Psoas muscle (tissue), 8 donors: ENCODE data around the gene PIEZO1. TPM values are rescaled to one million over a fixed set of nuclear protein-coding genes. Genes with fewer than 3 reads are reported as not detected.

Experiments
- ATAC-seq, 4 donors: fragments of 200-7000 bp; cut with Tn5 transposase; one replicate each; pipeline ENCODE4 v1.9.1; 2020; ENCODE audit warnings: moderate library complexity in 3 of 4, mild to moderate bottlenecking in 2 of 4
- DNase-seq, 2 donors: peaks; one replicate each; pipeline ENCODE4 v3.0.0-alpha.2; 2020
- H3K27ac ChIP-seq: fragments of 200-600 bp; one replicate; pipeline ENCODE4 v1.8.0; 2022
- H3K27me3 ChIP-seq, 3 donors: fragments of 200-600 bp in 1 of 3; one replicate each; pipeline versions ENCODE4 v1.6.1 to v1.8.0; 2013 to 2022; ENCODE audit warnings: low read length in 2 of 3, mild to moderate bottlenecking in 2 of 3, moderate library complexity in 1 of 3; ENCODE audit not compliant: insufficient read depth in 3 of 3
- H3K36me3 ChIP-seq, 2 donors: fragments of 200-600 bp in 1 of 2; one replicate each; pipeline versions ENCODE4 v1.6.1 to v1.8.0; 2013 to 2022; ENCODE audit warnings: low read depth in 1 of 2, mild to moderate bottlenecking in 1 of 2, moderate library complexity in 1 of 2; ENCODE audit not compliant: insufficient read depth in 1 of 2
- H3K4me1 ChIP-seq: fragments of 200-600 bp; one replicate; pipeline ENCODE4 v1.8.0; 2022
- H3K4me3 ChIP-seq: fragments of 200-600 bp; one replicate; pipeline ENCODE4 v1.8.0; 2022; ENCODE audit warnings: mild to moderate bottlenecking
- H3K9me3 ChIP-seq: fragments of 200-600 bp; one replicate; pipeline ENCODE4 v1.8.0; 2022
- WGBS, 3 donors: extraction: QIAGEN DNeasy Blood & Tissue Kit; methylation state at CpG; one replicate each; pipeline versions ENCODE4 v1.1.6 to v1.1.7; 2013; 5-methylcytosine and 5-hydroxymethylcytosine counted together
- intact Hi-C, 2 donors: fragments of 100-400 bp; cut with DNase I; formaldehyde crosslinking; loops; one replicate each; pipeline versions ENCODE4 v1.11.0 to v1.14.2; 2022
- polyA plus RNA-seq, 3 donors: library from polyadenylated mRNA; stranded (reverse); fragments of 200-250 nt; gene quantifications; one replicate each; pipeline ENCODE4 v1.2.3, GENCODE V29; 2013
- total RNA-seq, 4 donors: library from RNA; stranded (reverse); fragmentation: NEBNext Ultra II Directional in 2 of 4; extraction: Animal tissue kit (Norgen Biotek cat#: 25700) in 2 of 4; gene quantifications; one replicate each; pipeline versions ENCODE4 v1.2.1 to v1.2.4, GENCODE V29; 2021 to 2023
- TF ChIP-seq, protein P1 (sequence below): fragments of 200-600 bp; IDR thresholded peaks from one replicate; pipeline ENCODE4 v1.8.0; 2022; ENCODE audit warnings: antibody characterized with exemption
- donor health status: healthy with polysubstance abuse.
- donor health status: DM: no; HTN: no; CAD: no; lungs with moderate emphysema.
- donor health status: Bipolar disorder and iron deficiency.
- donor health status: healthy.
- donor health status: DM: yes; HTN: yes; CAD: no.
- donor health status: DM: no; HTN: no; CAD: no.
- donor health status: DM: no; HTN: no; CAD: no.
- donor health status: DM: yes; HTN: yes; CAD: no.

Gene PIEZO1
- total and polyA plus RNA-seq, 7 donors = 7.2 to 26.8 (median 10.2) TPM

GRCh38 chr16:88805887-88806393, 20.9 kb upstream of the PIEZO1 start:
- DNase-seq (peak in 1 of 2 donors; percentile 50), ATAC-seq (no peak)
- Histone ChIP-seq H3K27ac (no peak overlapping the region), H3K36me3 (peaks cover 6 to 25% of the 10 kb centered on the region in 2 donors), H3K9me3 (no peaks in the 10 kb centered on the region), H3K27me3 (peaks cover 0 to 6% (median 0%) of the 10 kb centered on the region in 3 donors), H3K4me3 (no peak overlapping the region), H3K4me1 (peaks cover 11% of the 10 kb centered on the region)
- intact Hi-C loops = no loop called here
- TF ChIP-seq, protein P1, sequence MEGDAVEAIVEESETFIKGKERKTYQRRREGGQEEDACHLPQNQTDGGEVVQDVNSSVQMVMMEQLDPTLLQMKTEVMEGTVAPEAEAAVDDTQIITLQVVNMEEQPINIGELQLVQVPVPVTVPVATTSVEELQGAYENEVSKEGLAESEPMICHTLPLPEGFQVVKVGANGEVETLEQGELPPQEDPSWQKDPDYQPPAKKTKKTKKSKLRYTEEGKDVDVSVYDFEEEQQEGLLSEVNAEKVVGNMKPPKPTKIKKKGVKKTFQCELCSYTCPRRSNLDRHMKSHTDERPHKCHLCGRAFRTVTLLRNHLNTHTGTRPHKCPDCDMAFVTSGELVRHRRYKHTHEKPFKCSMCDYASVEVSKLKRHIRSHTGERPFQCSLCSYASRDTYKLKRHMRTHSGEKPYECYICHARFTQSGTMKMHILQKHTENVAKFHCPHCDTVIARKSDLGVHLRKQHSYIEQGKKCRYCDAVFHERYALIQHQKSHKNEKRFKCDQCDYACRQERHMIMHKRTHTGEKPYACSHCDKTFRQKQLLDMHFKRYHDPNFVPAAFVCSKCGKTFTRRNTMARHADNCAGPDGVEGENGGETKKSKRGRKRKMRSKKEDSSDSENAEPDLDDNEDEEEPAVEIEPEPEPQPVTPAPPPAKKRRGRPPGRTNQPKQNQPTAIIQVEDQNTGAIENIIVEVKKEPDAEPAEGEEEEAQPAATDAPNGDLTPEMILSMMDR = no peak
- 87 to 89% (median 89%) methylated on average over 17 to 21 of the region's 21 CpGs for whole genome bisulfite sequencing, 3 donors

DNA sequence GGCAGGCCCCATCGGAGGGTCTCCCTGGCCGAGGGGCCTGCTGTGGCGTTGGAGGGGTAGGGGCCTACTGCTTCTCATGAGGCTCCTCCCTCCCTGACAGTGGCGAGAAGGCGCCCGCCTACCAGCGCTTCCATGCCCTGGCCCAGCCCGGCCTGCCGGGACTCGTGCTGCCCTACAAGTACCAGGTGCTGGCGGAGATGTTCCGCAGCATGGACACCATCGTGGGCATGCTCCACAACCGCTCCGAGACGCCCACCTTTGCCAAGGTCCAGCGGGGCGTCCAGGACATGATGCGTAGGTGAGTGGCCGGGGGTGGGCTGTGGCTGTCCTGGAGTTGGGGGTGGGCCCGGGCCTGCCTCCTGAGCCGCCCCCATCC, 20.3 kb upstream of the PIEZO1 start:
- 87 to 91% (median 88%) methylated on average over 21 to 22 of the region's 22 CpGs for WGBS, 3 donors
- Histone ChIP-seq H3K4me3 (no peak overlapping the region), H3K27ac (no peak overlapping the region), H3K36me3 (peaks cover 6 to 25% of the 10 kb centered on the region in 2 donors), H3K9me3 (no peaks in the 10 kb centered on the region), H3K4me1 (peaks cover 6% of the 10 kb centered on the region), H3K27me3 (peaks cover 0 to 6% (median 0%) of the 10 kb centered on the region in 3 donors)
- TF ChIP-seq, protein P1 = no peak
- DNase-seq (peak in 1 of 2 donors; percentile 53), ATAC-seq (no peak)
- intact Hi-C loops = no loop called here

- H3K4me1 ChIP-seq = no peaks in the 10 kb centered on the region
- peaks cover 0 to 6% (median 0%) of the 10 kb centered on the region in 3 donors for H3K27me3 ChIP-seq
- peaks cover 0 to 20% of the 10 kb centered on the region in 2 donors for H3K36me3 ChIP-seq
- H3K9me3 ChIP-seq = no peaks in the 10 kb centered on the region
- H3K27ac ChIP-seq = no peak overlapping the region
- intact Hi-C loops = loop anchor here in 1 of 2 donors (5.0 kb wide), 1 partner anchor 57 kb away; no protein-coding TSS in a partner anchor
- H3K4me3 ChIP-seq = no peak overlapping the region
- ATAC-seq (no peak), DNase-seq (peak in 1 of 2 donors; percentile 54)
- 30 to 36% (median 31%) methylated on average over 24 to 39 of the region's 39 CpGs for WGBS, 3 donors
- TF ChIP-seq, protein P1 = no peak
These were observed 19.7 kb upstream of the PIEZO1 start for GRCh38 chr16:88804552-88805339.

GRCh38 chr16:88804173-88804551, 19.1 kb upstream of the PIEZO1 start:
- DNase-seq (peak in 1 of 2 donors; percentile 59), ATAC-seq (no peak)
- H3K9me3 ChIP-seq = no peaks in the 10 kb centered on the region
- intact Hi-C loops = loop anchor here in 1 of 2 donors (5.0 kb wide), 1 partner anchor 57 kb away; no protein-coding TSS in a partner anchor
- H3K27ac ChIP-seq = no peak overlapping the region
- H3K4me1 ChIP-seq = no peaks in the 10 kb centered on the region
- TF ChIP-seq, protein P1 = no peak
- H3K27me3 ChIP-seq = peaks cover 0 to 6% (median 0%) of the 10 kb centered on the region in 3 donors
- no peak overlapping the region for H3K4me3 ChIP-seq
- H3K36me3 ChIP-seq = peaks cover 0 to 14% of the 10 kb centered on the region in 2 donors
- WGBS, 3 donors = 1 to 7% (median 6%) methylated on average over 10 to 16 of the region's 16 CpGs
